IPS-20b (cell line): Measurements from ENCODE around the gene CTAG1A.
"Not testable (repeated sequence)": the region's sequence is repeated elsewhere in the genome, so short reads cannot be mapped to it uniquely, and the experiment has no call there.

Experiments used
- H3K27ac ChIP-seq: one replicate; pipeline ENCODE4 v1.5.1; 2013; ENCODE audit warnings: low read length
- H3K27me3 ChIP-seq: 2 replicates; pipeline ENCODE4 v1.6.1; 2013; ENCODE audit warnings: mild to moderate bottlenecking, low read length, inconsistent platforms; ENCODE audit not compliant: insufficient read depth
- H3K36me3 ChIP-seq: 2 replicates; pipeline ENCODE4 v1.6.1; 2013; ENCODE audit warnings: low read depth, mild to moderate bottlenecking, inconsistent platforms, low read length, moderate library complexity; ENCODE audit not compliant: insufficient read depth
- H3K4me1 ChIP-seq: 2 replicates; pipeline ENCODE4 v1.6.1; 2013; ENCODE audit warnings: mild to moderate bottlenecking, control low read depth, inconsistent platforms, low read length, moderate library complexity; ENCODE audit not compliant: insufficient read depth
- H3K4me3 ChIP-seq: 2 replicates; pipeline ENCODE4 v1.5.1; 2013; ENCODE audit warnings: mild to moderate bottlenecking, low read length, inconsistent platforms
- H3K9ac ChIP-seq: 2 replicates; pipeline ENCODE4 v1.6.1; 2013; ENCODE audit warnings: low read depth, mild to moderate bottlenecking, inconsistent platforms, low read length, moderate library complexity
- H3K9me3 ChIP-seq: 2 replicates; pipeline ENCODE4 v1.6.1; 2013; ENCODE audit warnings: mild to moderate bottlenecking, low read depth, low read length, inconsistent platforms; ENCODE audit not compliant: insufficient read depth

Gene CTAG1A

DNA sequence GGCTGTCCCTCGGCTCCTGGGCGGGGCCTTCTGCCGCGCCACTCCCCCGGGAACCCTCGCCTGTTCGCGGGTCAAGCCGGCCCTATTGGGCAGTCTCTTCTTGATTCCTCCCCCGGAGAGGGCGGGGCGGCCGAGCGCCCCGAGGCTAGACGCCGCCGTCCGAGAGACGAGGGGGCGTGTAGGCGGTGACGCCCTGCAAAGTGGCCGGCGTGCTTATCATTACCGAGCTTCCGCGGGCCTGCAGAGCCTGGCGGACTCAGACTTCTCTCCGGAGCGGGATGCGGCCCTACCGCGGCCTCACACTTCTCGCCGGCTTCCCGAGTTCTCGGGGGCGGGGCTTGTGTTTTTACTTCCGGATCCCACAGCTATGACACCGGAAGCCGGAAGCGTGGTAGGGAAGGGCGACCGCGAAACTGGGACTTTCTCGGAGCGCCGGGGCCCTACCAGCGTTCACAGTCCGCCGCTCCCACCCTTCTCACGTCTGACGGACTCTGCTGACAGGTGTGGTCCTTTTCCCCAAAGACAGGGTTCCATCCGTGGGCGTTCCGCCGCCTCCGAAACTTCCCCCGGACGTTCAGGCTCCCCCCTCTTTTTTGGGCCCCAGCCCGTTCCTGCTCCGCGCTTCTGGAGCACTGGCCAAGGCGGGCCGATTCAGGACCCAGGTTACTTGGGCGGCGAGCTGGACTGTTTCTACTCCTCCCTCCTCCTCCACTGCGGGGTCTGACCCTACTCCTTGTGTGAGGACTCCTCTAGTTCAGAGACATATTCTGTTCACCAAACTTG is 37.5 kb upstream of the CTAG1A start, which contains the start of gene IKBKG:
Gene IKBKG, plus strand, starts transcription at position 376 of the 783 bp plus-strand sequence. CDS start 4,383 bp downstream, outside the sequence.
- Histone ChIP-seq H3K27ac (no peak within 1 kb of the TSS), H3K4me3 (peak within 1 kb of the TSS; percentile 96), H3K9ac (peak within 1 kb of the TSS; percentile 91), H3K9me3 (no peaks in the 10 kb centered on the region), H3K4me1 (no peaks in the 10 kb centered on the region), H3K27me3 (no peaks in the 10 kb centered on the region), H3K36me3 (peaks cover 20% of the 10 kb centered on the region; the same call in 1 of the 2 replicates)

- Histone ChIP-seq H3K4me1 (no peaks in the 10 kb centered on the region), H3K36me3 (peaks cover 15% of the 10 kb centered on the region; the same call in 1 of the 2 replicates), H3K9ac (peak overlapping the region; percentile 91), H3K27me3 (no peaks in the 10 kb centered on the region), H3K27ac (no peak overlapping the region), H3K9me3 (no peaks in the 10 kb centered on the region), H3K4me3 (peak overlapping the region; percentile 96)
Measured at GRCh38 chrX:154548028-154548316, 37.0 kb upstream of the CTAG1A start.

DNA sequence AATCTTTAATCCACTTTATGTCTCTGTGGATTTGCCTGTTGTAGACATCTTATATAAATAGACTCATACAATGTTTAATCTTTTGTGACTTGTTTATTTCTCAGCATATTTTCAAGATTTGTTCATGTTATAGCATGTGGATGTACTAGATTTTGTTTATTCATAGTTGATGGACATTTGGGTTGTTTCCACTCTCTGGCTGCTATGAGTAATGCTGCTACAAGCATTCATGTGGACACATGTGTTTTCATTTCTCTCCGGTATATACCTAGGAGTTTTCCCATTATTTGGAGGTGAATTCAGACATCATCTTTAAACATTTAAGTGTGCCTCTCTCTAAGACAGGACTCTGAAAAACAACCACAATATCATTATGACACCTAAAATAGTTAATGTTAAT is 35.2 kb upstream of the CTAG1A start:
- Histone ChIP-seq H3K27ac (no peak overlapping the region), H3K27me3 (no peaks in the 10 kb centered on the region), H3K36me3 (peaks cover 10% of the 10 kb centered on the region; the same call in 1 of the 2 replicates), H3K9ac (no peak overlapping the region), H3K4me3 (no peak overlapping the region), H3K9me3 (no peaks in the 10 kb centered on the region), H3K4me1 (no peaks in the 10 kb centered on the region)

GRCh38 chrX:154552112-154552806 is 32.7 kb upstream of the CTAG1A start:
- H3K9me3 ChIP-seq, H3K9ac ChIP-seq, H3K36me3 ChIP-seq, H3K4me1 ChIP-seq, H3K27ac ChIP-seq, H3K4me3 ChIP-seq, H3K27me3 ChIP-seq: not testable (repeated sequence)

- not testable (repeated sequence) for H3K27ac ChIP-seq, H3K4me1 ChIP-seq, H3K9ac ChIP-seq, H3K4me3 ChIP-seq, H3K9me3 ChIP-seq, H3K27me3 ChIP-seq, H3K36me3 ChIP-seq
Measured at GRCh38 chrX:154558060-154558690, 26.8 kb upstream of the CTAG1A start.

DNA sequence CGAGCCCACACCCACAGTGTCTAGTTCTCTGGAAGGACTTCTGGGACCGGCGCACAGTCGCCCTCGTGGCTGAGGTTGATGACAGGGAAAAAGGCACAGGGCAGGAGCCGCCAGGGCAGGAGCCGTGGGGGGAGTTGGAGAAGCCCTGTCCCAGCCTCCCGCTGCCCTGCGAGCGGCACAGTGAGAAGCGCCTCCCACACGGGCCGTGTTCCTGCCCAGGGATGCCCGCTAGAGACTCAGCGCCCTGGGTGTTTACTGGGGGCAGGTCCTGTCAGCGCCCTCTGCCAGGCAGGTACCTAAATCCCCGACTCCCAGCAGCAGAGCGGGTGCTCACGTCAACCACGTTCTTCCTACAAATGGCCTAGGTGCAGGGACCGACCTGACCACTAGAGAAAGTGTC is 26.0 kb upstream of the CTAG1A start:
- H3K36me3 ChIP-seq: not testable (repeated sequence)

GRCh38 chrX:154560326-154560725 is 24.6 kb upstream of the CTAG1A start:
- H3K36me3 ChIP-seq, H3K9ac ChIP-seq, H3K27ac ChIP-seq, H3K4me1 ChIP-seq, H3K9me3 ChIP-seq, H3K27me3 ChIP-seq, H3K4me3 ChIP-seq: not testable (repeated sequence)

More for the DNA sequence above, 26.0 kb upstream of the CTAG1A start:
- H3K4me1 ChIP-seq, H3K27me3 ChIP-seq, H3K4me3 ChIP-seq, H3K9me3 ChIP-seq, H3K27ac ChIP-seq, H3K9ac ChIP-seq: not testable (repeated sequence)

DNA sequence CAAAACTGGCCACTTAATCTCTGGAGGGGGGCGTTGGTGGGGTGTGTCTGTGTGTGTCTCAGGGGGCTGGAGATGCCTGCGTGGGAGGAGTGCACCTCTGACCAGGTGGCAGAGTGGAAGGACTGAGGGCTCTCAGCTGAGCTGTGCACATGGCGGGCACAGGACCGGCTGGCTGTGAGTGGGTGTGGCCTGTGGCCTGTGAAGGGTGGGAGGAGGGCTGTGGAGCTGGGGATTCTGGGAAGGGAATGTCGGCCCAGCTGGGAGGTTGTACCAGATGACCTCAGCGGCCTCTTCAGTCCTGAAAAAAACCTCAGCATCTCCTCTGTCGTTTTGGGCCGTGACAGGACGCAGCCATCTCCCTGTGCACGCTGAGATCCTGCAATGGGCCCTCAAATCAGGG is 22.6 kb upstream of the CTAG1A start:
- not testable (repeated sequence) for H3K27ac ChIP-seq, H3K4me1 ChIP-seq, H3K9ac ChIP-seq, H3K9me3 ChIP-seq, H3K27me3 ChIP-seq, H3K4me3 ChIP-seq, H3K36me3 ChIP-seq

DNA sequence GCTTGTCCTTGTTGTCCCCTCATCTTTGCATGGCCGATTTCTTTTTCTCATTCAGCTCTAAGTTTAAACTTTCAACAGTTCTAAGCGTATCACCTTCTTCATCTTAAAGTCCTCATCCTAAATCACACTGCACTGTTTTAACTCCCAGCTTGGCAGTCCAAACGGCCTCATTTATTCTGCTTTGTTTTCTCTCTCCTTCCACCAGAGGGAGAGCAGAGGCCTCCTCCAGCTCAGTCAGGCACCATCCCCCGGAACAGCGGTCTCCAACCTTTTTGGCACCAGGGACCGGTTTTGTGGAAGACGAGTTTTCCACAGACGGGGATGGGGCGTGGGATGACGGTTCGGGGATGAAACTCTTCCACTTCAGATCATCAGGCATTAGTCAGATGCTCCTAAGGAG is 14.6 kb upstream of the CTAG1A start:
- not testable (repeated sequence) for H3K27ac ChIP-seq, H3K9ac ChIP-seq, H3K4me1 ChIP-seq, H3K36me3 ChIP-seq, H3K27me3 ChIP-seq, H3K4me3 ChIP-seq, H3K9me3 ChIP-seq

DNA sequence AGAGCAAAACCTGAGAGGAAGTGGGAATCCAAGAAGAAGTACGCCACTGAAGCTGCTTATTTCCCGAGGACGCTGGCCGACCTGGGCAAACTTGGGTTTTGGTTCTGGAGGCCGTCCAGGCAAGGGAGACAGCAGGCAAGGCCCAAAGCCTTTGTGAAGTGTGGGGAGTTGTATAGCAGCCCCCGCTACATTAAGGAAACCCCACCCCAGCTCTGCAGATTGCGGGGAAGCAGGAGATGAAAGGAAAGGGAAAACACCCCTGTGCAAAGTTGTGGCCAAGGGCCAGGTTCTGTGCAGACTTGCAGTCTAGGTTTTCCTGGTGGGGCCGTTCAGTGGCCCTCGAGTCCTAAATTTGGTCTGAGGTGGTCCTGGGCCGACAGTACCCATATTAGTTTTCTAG is 11.9 kb upstream of the CTAG1A start:
- not testable (repeated sequence) for H3K9me3 ChIP-seq, H3K4me1 ChIP-seq, H3K9ac ChIP-seq, H3K27ac ChIP-seq, H3K27me3 ChIP-seq, H3K4me3 ChIP-seq, H3K36me3 ChIP-seq

- H3K9me3 ChIP-seq, H3K4me1 ChIP-seq, H3K4me3 ChIP-seq: not testable (repeated sequence)
Measured at GRCh38 chrX:154575076-154575475, 9.9 kb upstream of the CTAG1A start.

GRCh38 chrX:154582994-154583393 is 1.9 kb upstream of the CTAG1A start:
- H3K4me3 ChIP-seq, H3K9ac ChIP-seq: not testable (repeated sequence)

More at GRCh38 chrX:154575076-154575475, 9.9 kb upstream of the CTAG1A start:
- not testable (repeated sequence) for H3K27ac ChIP-seq, H3K36me3 ChIP-seq, H3K27me3 ChIP-seq, H3K9ac ChIP-seq

More at GRCh38 chrX:154582994-154583393, 1.9 kb upstream of the CTAG1A start:
- H3K4me1 ChIP-seq, H3K27ac ChIP-seq, H3K9me3 ChIP-seq, H3K27me3 ChIP-seq, H3K36me3 ChIP-seq: not testable (repeated sequence)
